GF-D8 (cell line): Measurements from ENCODE around the gene BRD4.

Source experiments
- DNase-seq: peaks from one replicate; lab custom pipeline; 2025; lab: John Stamatoyannopoulos, UW

BRD4 gene

DNA sequence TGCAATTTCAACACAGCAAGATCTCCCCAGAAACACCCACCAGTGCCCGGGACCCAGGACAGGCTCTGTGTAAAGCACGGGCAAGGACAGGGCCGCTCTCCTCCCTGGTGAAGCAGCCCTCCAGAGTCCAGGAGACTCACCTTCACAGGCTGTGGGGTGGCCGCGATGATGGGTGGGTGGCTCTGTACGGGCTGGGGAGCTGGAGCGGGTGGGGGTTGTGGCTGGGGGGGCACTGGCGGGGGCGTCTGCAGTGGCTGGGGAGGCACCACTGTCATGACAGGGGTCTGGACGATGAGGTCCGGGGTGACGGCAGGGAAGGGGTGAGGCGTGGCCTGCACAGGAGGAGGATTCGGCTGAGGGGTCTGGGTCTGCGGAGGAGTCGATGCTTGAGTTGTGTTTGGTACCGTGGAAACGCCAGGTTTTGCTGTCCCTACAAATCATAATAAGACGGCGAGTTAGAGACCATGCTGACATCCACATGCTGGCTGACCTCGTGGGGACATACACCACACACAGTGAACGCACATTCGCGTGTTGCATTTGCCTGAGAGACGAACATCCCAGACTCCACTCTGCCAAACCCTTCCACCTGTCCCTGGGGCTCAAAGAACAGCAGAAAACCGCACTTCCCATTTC lies 67.0 kb downstream of the BRD4 start:
- DNase-seq = no peak

DNA sequence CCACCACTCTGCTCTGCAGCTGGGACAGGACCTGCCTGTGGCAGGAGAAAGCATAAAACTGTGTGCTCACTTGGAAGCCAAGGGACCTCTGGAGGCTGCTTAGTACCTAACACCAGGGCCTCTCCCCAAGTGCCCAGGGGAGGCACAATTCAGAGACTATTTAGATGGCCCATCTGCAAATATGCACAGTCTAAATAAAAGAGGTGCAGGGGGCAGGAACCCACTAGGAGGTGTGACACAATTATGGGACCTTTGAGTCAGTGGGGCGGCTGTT lies 67.5 kb downstream of the BRD4 start:
- DNase-seq = no peak

DNA sequence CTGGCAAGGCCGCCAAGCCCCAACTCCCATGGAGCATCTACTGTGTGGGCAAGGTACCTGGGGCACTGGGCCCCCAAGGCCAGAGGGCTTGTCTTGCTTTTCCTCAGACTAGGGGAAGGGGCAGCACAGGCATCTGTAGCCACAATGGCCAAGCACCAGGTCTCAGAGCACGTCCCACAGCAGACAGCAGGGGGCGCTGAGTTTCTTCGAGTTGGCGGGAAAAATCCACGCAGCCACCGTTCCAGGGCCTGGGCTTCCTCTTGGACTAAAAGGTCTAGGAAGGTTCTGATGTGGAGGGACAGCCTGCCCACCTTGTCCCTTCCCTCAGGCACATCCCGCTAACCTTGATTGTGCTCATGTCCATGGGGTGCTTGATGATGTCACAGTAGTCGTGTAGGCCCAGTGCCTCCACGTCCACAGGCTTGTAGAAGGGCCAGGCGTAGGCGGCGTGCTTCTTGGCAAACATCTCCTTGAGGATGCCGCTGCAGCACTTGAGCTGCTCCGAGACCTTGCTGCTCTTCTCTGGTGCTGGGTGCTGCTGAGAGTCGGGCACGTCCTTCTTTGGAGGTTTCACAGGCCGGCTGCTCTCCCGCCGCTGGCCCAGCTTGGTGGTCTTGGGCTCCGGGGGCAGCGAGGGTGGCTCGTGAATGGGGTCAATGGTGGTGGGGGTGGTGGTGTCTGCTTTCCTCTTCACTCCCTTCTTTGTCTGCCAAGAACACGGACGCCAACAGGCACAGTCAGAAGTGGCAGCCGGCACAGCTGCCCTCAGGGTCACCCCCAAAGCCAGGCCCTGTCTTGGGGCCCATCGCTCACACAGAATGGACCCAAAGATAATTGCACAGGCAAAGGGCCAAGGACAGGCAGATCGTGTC lies 68.0 kb downstream of the BRD4 start:
- DNase-seq = no peak

DNA sequence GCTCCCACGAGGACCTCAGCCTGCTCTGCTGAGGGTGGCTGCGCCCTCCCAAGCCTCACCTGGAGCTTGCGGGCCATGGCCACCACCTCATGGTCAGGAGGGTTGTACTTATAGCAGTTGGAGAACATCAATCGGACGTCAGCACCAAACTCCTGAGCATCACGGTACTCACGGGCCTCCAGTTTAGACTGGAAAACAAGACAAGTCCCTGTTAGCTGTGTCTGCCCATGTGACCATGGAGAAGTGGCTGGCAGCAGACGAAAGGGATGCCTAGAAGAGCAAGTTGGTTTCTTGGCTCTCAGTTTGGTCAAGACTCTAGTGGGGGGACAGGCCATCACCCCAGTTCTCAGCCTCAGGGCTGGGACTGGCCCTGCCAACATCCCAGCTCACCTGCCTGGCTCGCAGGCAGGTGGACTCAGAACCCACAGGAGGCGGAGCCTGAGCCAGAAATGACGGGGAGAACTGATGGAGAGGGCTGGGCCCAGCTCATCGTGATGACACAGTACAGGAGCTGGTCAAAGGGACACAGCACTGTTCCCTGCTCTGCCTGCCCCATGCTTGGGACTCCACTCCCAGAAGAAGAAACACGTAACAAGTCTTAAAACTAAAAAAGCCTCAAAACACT lies 68.9 kb downstream of the BRD4 start:
- no peak for DNase-seq

GRCh38 chr19:15262011-15262410 lies 70.3 kb downstream of the BRD4 start:
- DNase-seq = no peak

GRCh38 chr19:15260939-15261338 lies 71.4 kb downstream of the BRD4 start:
- DNase-seq = no peak

- DNase-seq = no peak
Observed at GRCh38 chr19:15259907-15260306, 72.4 kb downstream of the BRD4 start.

DNA sequence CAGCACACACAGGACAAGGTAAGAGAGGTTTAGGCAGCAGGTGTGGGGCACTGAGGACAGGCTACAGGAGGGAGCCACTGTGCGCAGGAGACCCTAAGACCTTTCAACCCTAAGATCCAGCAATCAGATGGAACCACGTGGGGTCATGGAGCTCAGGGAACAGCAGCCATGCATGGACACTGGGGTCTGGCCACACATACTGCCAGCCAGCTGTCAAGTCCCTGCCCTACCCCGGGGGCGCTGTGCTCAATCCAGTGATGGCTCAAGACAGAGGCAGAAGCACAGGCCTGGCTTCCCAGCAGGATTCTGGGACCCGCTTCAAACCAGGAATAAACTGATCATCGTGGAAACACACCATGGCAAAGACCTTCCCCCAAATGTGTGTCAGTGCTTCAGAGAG lies 74.6 kb downstream of the BRD4 start:
- DNase-seq = no peak

DNA sequence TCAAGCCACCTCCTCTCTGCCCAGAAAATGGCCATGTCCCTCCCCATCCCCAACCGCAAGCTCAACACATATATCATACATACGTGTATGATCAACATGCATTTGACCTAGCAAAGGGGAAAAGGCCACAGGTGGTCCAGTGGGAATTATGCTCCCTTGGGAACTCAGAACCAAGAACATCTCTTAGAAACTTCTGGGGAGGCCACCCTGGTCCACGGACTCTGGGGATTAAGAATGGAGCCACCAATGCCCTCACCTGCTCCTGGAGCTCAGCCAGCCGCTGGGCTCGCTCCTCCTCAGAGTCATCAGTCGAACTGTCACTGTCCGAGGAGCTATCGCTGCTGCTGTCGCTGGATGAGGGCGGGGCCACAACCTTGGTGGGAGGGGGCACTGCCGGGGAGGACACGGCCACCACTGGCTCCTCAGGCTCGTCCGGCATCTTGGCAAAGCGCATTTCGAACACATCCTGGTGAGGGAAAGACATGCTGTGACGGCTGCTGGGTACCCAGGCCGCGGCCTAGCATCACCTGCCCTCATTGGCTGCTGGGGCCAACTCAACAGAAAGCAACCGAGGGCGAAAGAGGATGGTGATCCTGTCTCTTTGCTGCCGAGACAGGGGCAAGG lies 75.5 kb downstream of the BRD4 start:
- no peak for DNase-seq

DNA sequence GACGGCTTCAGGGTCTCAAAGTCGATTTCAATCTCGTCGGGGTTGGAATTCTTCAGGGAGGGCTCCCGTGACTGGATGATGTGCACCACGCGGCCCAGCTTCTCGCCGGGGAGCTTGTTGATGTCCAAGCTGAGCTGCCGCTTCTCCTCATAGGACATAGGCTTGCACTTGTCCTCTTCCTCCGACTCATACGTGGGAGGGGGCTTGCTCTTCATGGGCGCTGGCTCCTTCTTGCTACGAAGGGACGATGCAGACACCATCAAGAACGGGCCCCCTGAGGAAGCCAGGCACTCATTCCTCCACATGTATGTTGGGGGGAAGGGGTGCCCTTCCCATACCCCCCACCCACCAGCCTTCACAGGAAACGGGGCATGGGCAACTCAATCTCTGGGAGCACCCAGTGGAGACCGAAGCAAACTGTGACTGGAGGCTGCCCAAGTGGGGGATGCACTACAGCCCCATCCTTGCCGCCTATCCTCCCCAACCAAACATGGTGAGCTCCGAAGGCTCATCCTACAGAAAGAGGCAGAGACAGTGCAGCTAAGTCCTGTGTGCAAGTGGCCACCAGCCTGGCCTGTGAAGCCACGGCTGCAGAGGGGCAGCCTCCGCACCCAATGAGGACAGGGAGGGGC lies 76.9 kb downstream of the BRD4 start:
- no peak for DNase-seq

DNA sequence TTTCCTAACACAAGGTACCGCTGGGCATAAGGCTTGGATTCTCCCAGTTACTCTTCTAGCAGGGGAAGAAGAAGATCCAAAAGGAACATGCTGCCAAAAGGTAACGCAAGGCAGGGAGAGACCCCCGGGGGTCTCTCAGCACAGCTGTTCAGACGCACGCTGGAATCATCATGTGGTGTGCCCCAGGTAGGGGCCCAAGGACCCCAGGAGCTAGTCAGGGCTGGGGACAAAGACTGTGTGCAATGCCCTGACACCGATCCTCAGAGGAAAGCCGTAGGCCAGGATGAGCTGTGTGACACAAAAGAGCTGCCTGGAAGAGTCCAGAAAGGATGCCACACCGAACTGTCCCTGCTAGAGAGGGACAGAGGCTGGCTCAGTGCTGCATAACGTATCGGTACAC lies 77.8 kb downstream of the BRD4 start:
- no peak for DNase-seq

DNA sequence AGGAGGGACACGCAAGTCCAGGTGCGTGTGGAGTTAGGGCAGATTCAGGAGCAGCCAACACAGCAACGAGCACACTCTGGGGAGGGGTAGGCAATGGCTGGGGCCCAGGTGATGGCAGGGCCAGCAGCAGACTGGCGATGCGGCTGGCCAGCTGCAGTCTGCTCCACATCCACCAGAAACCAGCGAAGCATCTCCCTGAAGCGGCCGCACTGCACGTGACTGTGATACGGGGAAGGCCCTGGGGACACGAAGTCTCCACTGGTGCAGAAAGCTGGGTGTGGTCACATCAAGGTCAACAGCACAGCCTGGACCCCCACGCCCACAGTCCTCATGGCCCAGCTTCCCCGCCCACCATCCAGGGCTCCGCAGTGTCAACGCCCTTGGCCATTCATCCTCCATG lies 78.8 kb downstream of the BRD4 start:
- DNase-seq = no peak

DNA sequence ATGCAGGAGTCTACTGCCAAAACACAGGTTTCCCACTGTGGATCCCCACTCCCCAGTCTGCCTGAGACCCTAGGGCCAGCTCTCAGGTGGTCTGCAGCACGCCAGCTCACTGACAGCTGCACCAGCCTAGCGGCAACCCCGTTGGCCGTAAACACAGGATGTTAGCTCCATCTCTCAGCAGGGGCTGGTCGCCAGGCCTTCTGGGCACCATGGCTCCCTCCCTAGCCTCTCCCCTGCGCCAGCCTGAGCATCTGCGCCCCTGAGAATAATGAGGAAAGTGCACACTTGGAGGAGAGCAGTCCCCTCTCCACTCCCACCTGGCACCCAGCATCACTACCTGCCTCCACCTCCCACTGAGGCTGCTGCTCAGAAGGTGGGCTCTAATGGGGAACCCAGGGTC lies 79.3 kb downstream of the BRD4 start:
- DNase-seq = no peak

DNA sequence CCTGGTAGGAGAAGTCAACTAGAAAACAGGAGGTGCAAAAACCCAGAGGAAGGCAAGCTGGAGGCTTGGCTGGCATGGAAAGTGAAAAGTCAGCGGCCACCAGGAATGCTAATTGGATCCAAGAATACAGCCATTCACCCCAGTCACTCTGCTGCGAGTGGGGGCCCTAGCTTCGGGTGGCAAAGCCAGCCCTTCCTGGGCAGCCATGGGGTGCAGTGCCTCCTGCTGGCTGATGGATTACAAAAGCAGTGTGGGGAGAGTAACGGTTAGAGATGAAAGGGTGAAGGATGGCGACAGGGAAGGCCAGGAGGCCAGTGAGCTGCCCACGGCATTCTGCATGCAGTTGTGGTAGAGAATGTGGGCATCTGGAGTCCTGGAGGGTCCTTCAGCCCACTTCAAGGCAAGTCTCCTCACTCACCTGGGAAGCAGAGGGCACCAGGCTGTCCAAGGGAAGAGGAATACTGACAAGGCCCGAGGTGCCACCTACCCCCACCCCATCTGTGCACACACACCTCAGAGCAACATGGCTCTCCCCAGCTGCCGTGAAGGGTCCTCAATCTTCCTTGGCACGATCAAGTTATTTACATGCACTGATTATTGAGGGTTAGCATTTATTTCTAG lies 79.8 kb downstream of the BRD4 start:
- DNase-seq = no peak

- DNase-seq = no peak
Observed at GRCh38 chr19:15251749-15252397, 80.5 kb downstream of the BRD4 start.

GRCh38 chr19:15251010-15251748 lies 81.2 kb downstream of the BRD4 start:
- DNase-seq = no peak

- no peak for DNase-seq
Observed at GRCh38 chr19:15250640-15250993, 81.7 kb downstream of the BRD4 start.

DNA sequence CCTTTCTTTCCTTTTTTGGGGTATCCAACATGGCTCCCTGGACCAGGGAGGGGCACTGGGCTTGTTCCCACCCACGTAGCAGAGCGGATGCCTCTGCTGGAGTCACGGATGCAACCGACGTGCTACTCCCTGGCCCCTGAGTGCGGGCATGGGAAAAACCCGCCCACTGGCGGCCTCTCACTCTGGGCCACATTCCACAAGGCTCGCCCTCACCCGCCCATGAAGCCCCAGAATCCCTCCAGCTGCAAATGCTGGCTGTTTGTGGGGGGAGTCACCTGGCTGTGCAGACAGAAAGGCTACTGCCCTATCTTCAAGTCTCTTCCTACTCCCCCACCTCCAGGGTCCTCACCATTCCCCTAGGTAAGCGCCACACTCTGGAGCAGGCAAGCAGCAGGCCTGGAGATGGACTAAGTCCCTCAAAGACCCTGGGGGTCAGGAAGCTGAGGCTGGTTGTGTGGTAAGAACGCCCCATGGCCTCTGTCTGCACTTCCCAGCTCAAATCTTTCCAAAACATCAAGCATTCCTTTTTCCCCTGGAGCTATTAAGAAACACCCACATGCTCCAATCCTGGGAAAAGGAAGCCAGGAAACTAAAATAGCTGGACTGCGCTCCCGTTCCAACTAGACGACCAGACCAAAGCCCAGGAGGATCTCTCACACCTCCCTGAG lies 82.2 kb downstream of the BRD4 start:
- no peak for DNase-seq

GRCh38 chr19:15249528-15249874 lies 82.8 kb downstream of the BRD4 start:
- DNase-seq = no peak
